ENCODE results near the gene RUNX2. TPM values are rescaled to one million over a fixed set of nuclear protein-coding genes. Genes with fewer than 3 reads are reported as not detected.

Gene RUNX2
- polyA plus RNA-seq, 1 donor (not counting 4 experiments of a cell fraction or from before 2014, with no cell fraction given), result 1.4 TPM

- no peaks in the 10 kb centered on the region for H3K9me1 ChIP-seq (ENCODE audit: control insufficient read depth, extremely low read depth, insufficient read depth, low read length)
- no peak for FAIRE-seq
- no peak overlapping the region for H3K4me3 ChIP-seq (ENCODE audit: control insufficient read depth in 2 of 3, extremely low read depth in 1 of 3, insufficient read depth in 2 of 3, low read depth in 1 of 3, low read length in 3 of 3)
- no peak overlapping the region for H3K4me2 ChIP-seq (ENCODE audit: control insufficient read depth, extremely low read depth, insufficient read depth, low read depth, low read length)
- H2AFZ ChIP-seq (ENCODE audit: control insufficient read depth, low read length), result no peak overlapping the region
- dilution Hi-C loops (cut with MboI; ENCODE audit: extremely low pct_ligation_motif_present, low sequenced_read_pairs), result no loop called here
- no peak for TF ChIP-seq EZH2 (IDR thresholded peaks at IDR 0.05; ENCODE audit: low read length)
- no peak for TF ChIP-seq CTCF (optimal IDR thresholded peaks at IDR 0.05 in 1 of 3, IDR thresholded peaks at IDR 0.05 in 1 of 3, conservative IDR thresholded peaks at IDR 0.05 in 1 of 3; ENCODE audit: extremely low read depth in 1 of 3, insufficient read depth in 2 of 3, low read length in 3 of 3)
- H3K27me3 ChIP-seq (ENCODE audit: control insufficient read depth, extremely low read depth, insufficient read depth, low read length), result no peaks in the 10 kb centered on the region
- no peak overlapping the region for H3K27ac ChIP-seq (ENCODE audit: control insufficient read depth, insufficient read depth, low read length)
- H3K79me2 ChIP-seq (ENCODE audit: control insufficient read depth, insufficient read depth, low read length), result no peaks in the 10 kb centered on the region
- no peak for DNase-seq (ENCODE audit: low read depth, low spot score)
- H3K9ac ChIP-seq (ENCODE audit: control insufficient read depth, extremely low read depth, insufficient read depth, low read length), result no peak overlapping the region
- no peaks in the 10 kb centered on the region for H3K36me3 ChIP-seq (ENCODE audit: control insufficient read depth in 2 of 2, extremely low read depth in 1 of 2, insufficient read depth in 2 of 2, low read length in 2 of 2)
- no peaks in the 10 kb centered on the region for H3K9me3 ChIP-seq (ENCODE audit: control insufficient read depth, low read depth, low read length)
- no peaks in the 10 kb centered on the region for H4K20me1 ChIP-seq (ENCODE audit: control insufficient read depth, extremely low read depth, insufficient read depth, low read length)
- H3K4me1 ChIP-seq (ENCODE audit: control insufficient read depth, extremely low read depth, insufficient read depth, low read length), result no peaks in the 10 kb centered on the region
Observed at GRCh38 chr6:45320349-45320748, 7.8 kb upstream of the RUNX2 start.

GRCh38 chr6:45323656-45324224, 4.4 kb upstream of the RUNX2 start:
- H3K79me2 ChIP-seq (ENCODE audit: control insufficient read depth, insufficient read depth, low read length), result no peaks in the 10 kb centered on the region
- no peak overlapping the region for H3K9ac ChIP-seq (ENCODE audit: control insufficient read depth, extremely low read depth, insufficient read depth, low read length)
- no peaks in the 10 kb centered on the region for H3K27me3 ChIP-seq (ENCODE audit: control insufficient read depth, extremely low read depth, insufficient read depth, low read length)
- H3K27ac ChIP-seq (ENCODE audit: control insufficient read depth, insufficient read depth, low read length), result no peak overlapping the region
- dilution Hi-C loops (cut with MboI; ENCODE audit: extremely low pct_ligation_motif_present, low sequenced_read_pairs), result no loop called here
- no peak for FAIRE-seq
- H3K4me2 ChIP-seq (ENCODE audit: control insufficient read depth, extremely low read depth, insufficient read depth, low read depth, low read length), result no peak overlapping the region
- DNase-seq (ENCODE audit: low read depth, low spot score), result no peak
- H3K9me1 ChIP-seq (ENCODE audit: control insufficient read depth, extremely low read depth, insufficient read depth, low read length), result no peaks in the 10 kb centered on the region
- TF ChIP-seq EZH2 (IDR thresholded peaks at IDR 0.05; ENCODE audit: low read length), result no peak
- no peak for TF ChIP-seq CTCF (optimal IDR thresholded peaks at IDR 0.05 in 1 of 3, IDR thresholded peaks at IDR 0.05 in 1 of 3, conservative IDR thresholded peaks at IDR 0.05 in 1 of 3; ENCODE audit: extremely low read depth in 1 of 3, insufficient read depth in 2 of 3, low read length in 3 of 3)
- no peaks in the 10 kb centered on the region for H3K4me1 ChIP-seq (ENCODE audit: control insufficient read depth, extremely low read depth, insufficient read depth, low read length)
- H3K4me3 ChIP-seq (ENCODE audit: control insufficient read depth in 2 of 3, extremely low read depth in 1 of 3, insufficient read depth in 2 of 3, low read depth in 1 of 3, low read length in 3 of 3), result no peak overlapping the region
- no peak overlapping the region for H2AFZ ChIP-seq (ENCODE audit: control insufficient read depth, low read length)
- no peaks in the 10 kb centered on the region for H3K9me3 ChIP-seq (ENCODE audit: control insufficient read depth, low read depth, low read length)
- H4K20me1 ChIP-seq (ENCODE audit: control insufficient read depth, extremely low read depth, insufficient read depth, low read length), result no peaks in the 10 kb centered on the region
- H3K36me3 ChIP-seq (ENCODE audit: control insufficient read depth in 2 of 2, extremely low read depth in 1 of 2, insufficient read depth in 2 of 2, low read length in 2 of 2), result no peaks in the 10 kb centered on the region
